Pancreas (tissue), 10 donors: Measurements from ENCODE around the gene ZNF736. TPM values are rescaled to one million over a fixed set of nuclear protein-coding genes. Genes with fewer than 3 reads are reported as not detected.

Experiments used
- ATAC-seq, 4 donors: fragments of 200-7000 bp; cut with Tn5 transposase; one replicate each; pipeline versions ENCODE4 v1.8.0 to v1.9.1; 2020; ENCODE audit warnings: mild to moderate bottlenecking in 4 of 4, moderate library complexity in 4 of 4
- DNase-seq, 6 donors: peaks; one replicate each; pipeline ENCODE4 v3.0.0-alpha.2; 2020
- FAIRE-seq: peaks from 2 replicates; lab custom pipeline; 2012; peaks lifted over from hg19 to GRCh38; lab: Jason Lieb, UNC
- H3K27ac ChIP-seq, 4 donors: fragments of 200-600 bp; sonication (generic); 1 replicate in 3 of 4; 2 replicates in 1 of 4; pipeline versions ENCODE4 v1.5.0 to v1.8.0; 2020
- H3K27me3 ChIP-seq, 4 donors: fragments of 200-600 bp; one replicate each; pipeline ENCODE4 v1.8.0; 2021
- H3K36me3 ChIP-seq, 3 donors: fragments of 200-600 bp; sonication (generic) in 1 of 3; one replicate each; pipeline versions ENCODE4 v1.5.0 to v1.8.0; 2020 to 2021
- H3K4me1 ChIP-seq, 3 donors: fragments of 200-600 bp; one replicate each; pipeline ENCODE4 v1.8.0; 2021
- H3K4me3 ChIP-seq, 4 donors: fragments of 200-600 bp; sonication (generic) in 2 of 4; one replicate each; pipeline versions ENCODE4 v1.5.0 to v1.8.0; 2020 to 2021
- H3K9me3 ChIP-seq, 4 donors: fragments of 200-600 bp; one replicate each; pipeline ENCODE4 v1.8.0; 2021
- CTCF ChIP-seq, 4 donors: fragments of 200-600 bp; sonication (generic) in 3 of 4; IDR thresholded peaks; one replicate each; pipeline versions ENCODE4 v1.5.0 to v1.8.0; 2021; ENCODE audit warnings: antibody characterized with exemption in 4 of 4
- WGBS, 2 donors: extraction: QIAGEN DNeasy Blood & Tissue Kit; methylation state at CpG; one replicate each; pipeline ENCODE4 v1.1.7; 2013; 5-methylcytosine and 5-hydroxymethylcytosine counted together
- intact Hi-C, 3 donors: fragments of 100-400 bp; cut with DNase I; formaldehyde crosslinking; loops; one replicate each; pipeline versions ENCODE4 v1.11.1 to v1.14.2; 2022
- polyA plus RNA-seq, 2 donors: library from polyadenylated mRNA; stranded (reverse); fragments of 200-250 nt; gene quantifications; one replicate each; pipeline ENCODE4 v1.2.3, GENCODE V29; 2013
- total RNA-seq, 6 donors: library from RNA; stranded (reverse); fragmentation: NEBNext Ultra II Directional in 4 of 6; extraction: Animal tissue kit (Norgen Biotek cat#: 25700) in 4 of 6; gene quantifications; one replicate each; pipeline versions ENCODE4 v1.2.1 to v1.2.4, GENCODE V29; 2021 to 2023
- donor health status: healthy with polysubstance abuse.
- donor health status: DM: no; HTN: no; CAD: no; lungs with moderate emphysema.
- donor health status: DM: no; HTN: no; CAD: no.
- donor health status: control.
- donor health status: control.
- donor health status: Bipolar disorder and iron deficiency.
- donor health status: DM: yes; HTN: yes; CAD: no.
- donor health status: DM: no; HTN: no; CAD: no.
- donor health status: DM: no; HTN: no; CAD: no.
- donor health status: DM: yes; HTN: yes; CAD: no.

Gene ZNF736
- total and polyA plus RNA-seq, 8 donors: 3.3 to 16.0 (median 5.7) TPM

DNA sequence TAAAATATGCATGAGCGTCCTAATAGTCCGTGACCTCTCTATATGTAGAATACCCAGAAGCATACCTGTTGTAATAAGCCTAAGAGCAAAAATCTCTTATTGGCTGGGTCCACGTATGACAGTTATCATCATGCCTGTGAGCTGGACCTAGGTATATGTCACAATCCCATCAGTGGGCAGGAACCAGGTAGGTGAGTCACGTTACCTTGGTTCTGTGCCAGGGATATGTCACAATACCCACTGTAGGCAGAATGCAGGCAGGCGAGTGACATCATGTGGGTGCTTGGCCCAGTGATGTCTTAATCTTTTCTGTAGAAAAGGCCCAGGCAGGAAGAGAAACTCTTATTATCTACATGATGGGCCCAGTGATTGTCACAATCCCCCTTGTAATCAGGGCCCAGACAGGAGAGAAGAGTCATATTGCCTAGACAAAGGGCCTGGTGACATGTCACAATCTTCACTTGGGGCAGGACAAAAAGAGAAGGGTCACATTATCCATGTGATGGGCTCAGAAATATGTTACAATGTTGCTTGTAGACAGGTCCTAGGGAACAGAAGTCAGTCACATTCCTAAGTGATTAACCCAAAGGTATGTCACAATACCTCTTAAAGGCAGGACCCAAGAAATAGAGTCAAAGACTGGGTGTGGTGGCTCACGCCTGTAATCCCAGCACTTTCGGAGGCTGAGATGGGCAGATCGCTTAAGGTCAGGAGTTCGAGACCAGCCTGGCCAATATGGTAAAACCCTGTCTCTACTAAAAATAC is 12.9 kb upstream of the ZNF736 start:
- no peaks in the 10 kb centered on the region for H3K9me3 ChIP-seq
- H3K36me3 ChIP-seq: no peaks in the 10 kb centered on the region
- H3K4me3 ChIP-seq: no peak overlapping the region
- no peak overlapping the region for H3K27ac ChIP-seq
- no peak for FAIRE-seq
- WGBS, 2 donors: 76 to 86% methylated on average over 9 of the region's 9 CpGs
- intact Hi-C loops: no loop called here
- ATAC-seq: no peak
- no peaks in the 10 kb centered on the region for H3K27me3 ChIP-seq
- DNase-seq: peak in 1 of 6 donors; percentile 27
- TF ChIP-seq CTCF (IDR thresholded peaks at IDR 0.05): no peak
- H3K4me1 ChIP-seq: no peaks in the 10 kb centered on the region

DNA sequence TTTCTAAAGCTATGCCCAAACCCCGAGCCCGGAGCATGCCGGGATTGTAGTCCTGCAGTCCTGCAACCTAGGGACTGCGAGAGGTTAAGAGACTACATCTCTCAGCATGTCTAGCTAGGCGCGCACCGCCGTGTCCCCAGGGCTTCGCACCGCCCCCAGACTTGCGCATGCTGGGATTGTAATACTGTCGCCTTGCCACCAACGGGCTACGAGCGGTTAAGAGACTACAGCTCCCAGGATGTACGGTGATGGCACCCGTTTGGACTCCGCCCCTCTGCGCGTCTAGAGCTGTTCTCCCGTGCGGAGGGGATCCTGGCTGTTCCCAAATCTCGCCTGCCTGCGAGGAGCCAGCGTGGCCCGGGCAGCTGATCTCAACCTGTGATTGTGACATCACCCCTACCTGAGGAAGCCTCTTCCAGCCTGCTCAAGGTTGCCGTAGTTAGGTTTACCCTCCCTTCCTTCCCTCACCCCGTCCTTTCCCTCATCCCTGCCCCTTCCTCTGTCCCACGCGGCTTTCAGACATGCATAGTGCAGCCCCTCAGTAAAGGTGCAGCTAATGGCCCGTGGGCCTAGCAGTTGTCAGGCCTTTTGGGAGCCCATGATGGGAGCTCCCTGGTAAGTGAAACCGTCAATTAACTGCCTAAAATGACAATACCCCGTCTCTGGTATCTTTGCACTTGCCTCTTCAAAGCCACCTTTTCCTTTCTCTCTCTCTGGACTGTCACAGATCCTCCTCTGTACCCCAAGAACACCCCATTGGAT is 6.3 kb upstream of the ZNF736 start:
- intact Hi-C loops: no loop called here
- Histone ChIP-seq H3K27ac (peak overlapping the region; percentile 24 to 81 (median 67)), H3K9me3 (no peaks in the 10 kb centered on the region), H3K36me3 (no peaks in the 10 kb centered on the region), H3K27me3 (no peaks in the 10 kb centered on the region), H3K4me1 (no peaks in the 10 kb centered on the region), H3K4me3 (peak overlapping the region; percentile 31 to 62 (median 46))
- WGBS, 2 donors: 2% methylated on average over 33 of the region's 33 CpGs
- no peak for FAIRE-seq
- peak in 1 of 4 donors; percentile 6 for TF ChIP-seq CTCF (IDR thresholded peaks at IDR 0.05)
- ATAC-seq: peak; percentile 96 to 98 (median 97)
- DNase-seq: peak; percentile 89 to 96 (median 95)

GRCh38 chr7:64308016-64308270 is 5.8 kb upstream of the ZNF736 start:
- DNase-seq: no peak
- intact Hi-C loops: no loop called here
- H3K27ac ChIP-seq: peak overlapping the region in 3 of 4 donors; percentile 24 to 81 (median 76)
- WGBS, 2 donors: 33 to 38% methylated on average over 7 of the region's 7 CpGs
- no peaks in the 10 kb centered on the region for H3K4me1 ChIP-seq
- no peak for FAIRE-seq
- H3K4me3 ChIP-seq: peak overlapping the region; percentile 25 to 62 (median 46)
- H3K36me3 ChIP-seq: no peaks in the 10 kb centered on the region
- TF ChIP-seq CTCF (IDR thresholded peaks at IDR 0.05): no peak
- peak in 1 of 4 donors; percentile 7 for ATAC-seq
- no peaks in the 10 kb centered on the region for H3K9me3 ChIP-seq
- H3K27me3 ChIP-seq: no peaks in the 10 kb centered on the region

- DNase-seq: no peak
- FAIRE-seq: no peak
- H3K27me3 ChIP-seq: no peaks in the 10 kb centered on the region
- H3K36me3 ChIP-seq: no peaks in the 10 kb centered on the region
- H3K4me1 ChIP-seq: peaks cover 0 to 9% (median 0%) of the 10 kb centered on the region in 3 donors
- no peak for ATAC-seq
- H3K9me3 ChIP-seq: no peaks in the 10 kb centered on the region
- intact Hi-C loops: no loop called here
- no peak overlapping the region for H3K4me3 ChIP-seq
- no peak for TF ChIP-seq CTCF (IDR thresholded peaks at IDR 0.05)
- 65 to 86% methylated on average over 3 of the region's 3 CpGs for WGBS, 2 donors
- H3K27ac ChIP-seq: no peak overlapping the region
Measured at GRCh38 chr7:64310426-64310825, 3.3 kb upstream of the ZNF736 start.

GRCh38 chr7:64312826-64313225 is 935 bp upstream of the ZNF736 start:
- H3K27me3 ChIP-seq: no peaks in the 10 kb centered on the region
- peaks cover 0 to 9% (median 0%) of the 10 kb centered on the region in 3 donors for H3K4me1 ChIP-seq
- H3K36me3 ChIP-seq: no peaks in the 10 kb centered on the region
- DNase-seq: no peak
- 39 to 72% methylated on average over 2 of the region's 2 CpGs for WGBS, 2 donors
- no peak overlapping the region for H3K4me3 ChIP-seq
- FAIRE-seq: no peak
- no peak for TF ChIP-seq CTCF (IDR thresholded peaks at IDR 0.05)
- intact Hi-C loops: no loop called here
- H3K9me3 ChIP-seq: no peaks in the 10 kb centered on the region
- H3K27ac ChIP-seq: no peak overlapping the region
- no peak for ATAC-seq
